Measurements from ENCODE around the gene CFAP65.

CFAP65 gene

GRCh38 chr2:219030177-219030940 lies 11.0 kb downstream of the CFAP65 start:
- no peak for DNase-seq (ENCODE audit: low spot score)

DNA sequence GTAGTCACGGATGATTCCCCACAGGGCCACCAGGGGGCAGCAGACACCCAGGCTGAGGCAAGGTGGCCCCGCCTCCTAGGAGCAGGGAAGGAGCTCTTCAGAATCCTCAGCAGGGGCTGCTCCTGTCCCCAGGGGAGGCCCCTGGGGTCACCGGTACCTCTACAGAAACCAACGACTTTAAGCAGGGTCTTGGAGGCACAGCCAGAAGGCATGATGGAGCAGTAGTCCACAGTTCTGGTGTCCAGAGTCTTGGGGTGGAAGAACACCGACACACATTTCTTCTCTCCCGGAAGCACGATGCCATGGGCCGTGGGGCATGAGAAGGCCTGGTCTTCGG lies 11.5 kb downstream of the CFAP65 start:
- DNase-seq (ENCODE audit: low spot score): peak; percentile 88

DNA sequence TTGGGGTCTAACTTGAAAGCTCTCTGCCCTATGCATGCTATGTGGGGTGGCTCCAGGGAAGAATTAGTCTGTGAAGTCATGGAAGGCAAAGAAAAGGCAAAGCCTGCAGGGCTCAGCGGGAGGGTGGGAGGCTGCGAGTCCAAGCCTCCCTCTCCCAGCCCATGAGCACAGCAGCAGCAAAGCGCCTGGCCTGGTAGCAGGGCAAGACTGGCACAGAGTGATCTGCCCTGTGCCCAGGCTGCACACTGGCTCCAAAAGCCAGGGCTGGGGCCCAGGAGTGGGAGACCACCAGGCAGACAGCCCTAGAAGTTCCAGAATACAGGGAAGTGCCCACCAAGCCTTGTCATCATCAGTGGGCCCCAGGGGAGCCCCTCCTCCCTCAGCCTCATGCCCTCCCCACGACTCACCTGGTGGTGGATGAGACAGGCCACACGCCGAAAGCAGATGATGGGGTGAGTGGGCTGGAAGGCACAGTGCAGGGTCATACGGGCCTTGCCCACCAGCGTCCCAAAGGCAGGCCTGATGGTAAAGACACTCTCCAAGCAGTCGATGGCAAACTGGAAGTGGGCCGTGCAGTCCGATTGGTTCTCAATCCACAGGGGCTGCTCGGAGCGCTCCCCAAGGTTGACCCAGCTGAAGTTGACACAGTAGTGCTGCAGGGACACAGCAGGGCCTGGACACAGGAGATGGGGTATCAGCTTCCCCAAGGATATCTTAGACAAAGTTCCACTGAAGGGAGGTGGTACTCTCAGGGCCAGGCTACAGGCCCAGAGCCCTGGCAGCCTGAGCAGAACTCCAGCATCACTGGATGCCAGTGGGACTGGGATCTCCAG lies 12.1 kb downstream of the CFAP65 start:
- no peak for DNase-seq (ENCODE audit: low spot score)

DNA sequence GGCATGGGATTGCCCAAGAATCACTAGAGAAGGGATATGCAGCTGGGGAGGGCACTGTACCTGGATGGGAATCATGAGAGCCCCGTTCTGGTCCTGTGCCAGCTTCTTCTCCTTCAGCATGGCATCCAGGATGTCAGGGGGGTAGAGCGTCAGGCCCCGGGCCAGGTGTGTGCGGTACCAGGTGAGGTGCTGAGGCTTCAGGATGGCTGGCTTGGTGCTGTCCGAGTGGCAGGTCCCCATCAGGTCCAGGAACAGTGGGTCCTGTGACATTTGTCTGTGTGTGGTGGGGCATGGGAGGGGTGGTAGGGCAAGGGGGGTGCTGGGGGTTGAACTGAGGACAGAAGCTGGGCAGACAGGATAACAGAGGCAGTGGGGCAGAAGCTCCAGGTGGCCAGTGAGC lies 13.2 kb downstream of the CFAP65 start:
- DNase-seq (ENCODE audit: low spot score): no peak

- no peak for DNase-seq (ENCODE audit: low spot score)
These were observed 13.7 kb downstream of the CFAP65 start for GRCh38 chr2:219027511-219028055.

DNA sequence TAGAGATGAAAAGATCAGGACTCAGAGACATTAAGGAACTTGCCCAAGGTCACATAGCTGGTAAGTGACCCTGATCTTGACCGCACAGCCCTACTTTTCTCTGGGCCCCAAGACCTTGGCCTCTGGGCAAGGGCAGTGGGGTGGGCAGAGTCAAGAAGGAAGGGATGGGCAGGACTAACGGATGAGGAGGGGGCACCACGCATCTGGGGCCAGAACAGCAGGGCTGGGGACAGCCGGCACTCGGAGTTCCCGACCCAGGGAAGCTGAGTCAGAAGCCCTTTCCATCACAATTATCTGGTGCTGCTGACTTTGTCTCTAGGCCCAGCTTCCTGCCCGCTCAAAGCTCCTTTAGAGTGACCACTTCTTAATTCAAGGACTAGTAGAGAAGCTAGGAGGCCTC lies 14.4 kb downstream of the CFAP65 start:
- DNase-seq (ENCODE audit: low spot score): no peak

DNA sequence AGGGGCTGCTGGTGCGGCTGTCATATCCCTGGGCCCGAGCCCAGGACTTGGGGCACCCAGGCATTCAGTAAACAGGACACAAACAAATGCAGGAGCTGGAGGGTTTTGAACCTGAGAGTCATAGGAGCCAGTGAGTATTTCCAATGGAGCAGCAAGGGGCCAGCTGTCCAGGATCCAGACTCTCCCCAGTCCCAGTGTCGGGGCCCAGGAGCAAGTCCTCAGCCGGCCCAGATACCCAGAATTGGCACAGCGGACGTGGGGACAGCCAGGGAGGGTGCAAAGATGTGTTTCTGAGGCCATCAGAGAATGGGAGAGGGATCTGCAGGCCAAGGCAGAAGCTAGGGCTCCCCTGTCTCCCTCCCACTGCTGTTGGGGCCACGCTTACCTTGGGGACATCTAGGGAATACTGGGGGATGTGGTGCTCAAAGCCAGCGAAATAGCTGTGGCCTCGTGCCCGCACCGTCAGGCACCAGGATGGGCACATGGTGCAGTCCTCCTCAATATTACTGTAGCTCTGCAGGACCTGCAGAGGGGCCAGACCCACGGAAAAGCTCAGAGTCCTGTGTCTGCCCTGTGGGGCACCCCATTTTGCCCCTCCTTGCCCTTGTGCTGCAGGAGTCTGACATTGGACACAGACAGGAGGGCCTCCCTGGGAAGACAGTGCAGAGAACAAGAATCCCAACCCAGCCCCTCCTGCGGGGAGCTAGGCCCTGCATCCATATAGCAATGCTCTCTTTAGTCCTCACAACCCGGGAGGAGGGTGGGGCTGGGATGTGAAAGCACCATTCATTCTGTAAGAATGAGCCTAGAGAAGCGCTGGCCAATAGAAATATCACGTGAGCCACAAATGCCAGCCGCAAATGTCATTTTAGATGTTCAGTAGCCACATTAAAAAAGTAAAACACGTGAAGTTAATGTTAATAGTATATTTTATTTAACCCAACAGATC lies 15.4 kb downstream of the CFAP65 start:
- no peak for DNase-seq (ENCODE audit: low spot score)

- no peak for DNase-seq (ENCODE audit: low spot score)
These were observed 17.3 kb downstream of the CFAP65 start for GRCh38 chr2:219024059-219024458.

DNA sequence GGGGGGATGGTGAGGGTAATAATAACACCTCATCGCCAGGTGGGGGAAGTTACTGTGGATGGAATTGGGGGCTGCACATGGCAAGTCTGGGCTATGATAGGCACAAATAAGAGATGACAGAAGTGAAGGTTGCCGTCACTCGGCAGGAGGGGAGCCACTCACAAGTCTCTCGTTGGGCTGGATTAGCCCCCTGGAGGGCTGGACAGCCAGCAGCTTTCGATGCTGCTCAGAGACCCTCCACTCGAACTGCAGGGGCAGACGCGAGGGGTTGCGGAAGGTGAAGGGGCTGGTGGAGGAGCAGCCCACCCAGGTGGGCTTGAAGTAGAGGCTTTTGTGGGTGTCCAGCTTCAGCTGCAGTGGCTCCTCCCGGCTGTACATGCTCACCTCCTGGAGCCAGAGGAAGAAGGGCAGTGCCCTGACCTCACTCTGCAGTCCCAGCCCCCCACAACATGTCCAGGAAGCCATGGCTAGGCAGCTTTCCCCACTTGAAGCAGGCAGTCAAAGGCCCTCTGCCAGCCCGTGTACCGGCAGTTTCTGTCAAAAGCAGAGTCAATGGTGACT lies 18.2 kb downstream of the CFAP65 start:
- DNase-seq (ENCODE audit: low spot score): no peak

DNA sequence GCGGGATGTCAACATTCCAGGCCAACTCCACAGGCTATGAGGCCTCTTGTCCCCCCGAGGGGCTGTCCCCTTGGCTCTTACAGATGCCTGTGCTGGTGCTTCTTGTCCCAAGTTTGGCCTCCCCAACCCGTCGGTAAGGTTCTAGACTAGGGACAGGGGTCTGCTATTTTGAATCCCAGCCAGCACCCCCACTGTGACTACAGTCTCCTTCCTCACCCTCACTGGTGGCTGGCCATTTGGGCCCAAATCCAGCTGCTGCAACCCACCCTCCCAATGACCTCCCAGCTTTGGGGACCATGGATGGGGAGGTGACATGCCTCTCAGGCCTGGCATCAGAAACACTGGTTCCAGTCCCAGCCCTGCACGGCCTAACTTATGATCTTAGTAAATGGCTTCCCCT lies 18.7 kb downstream of the CFAP65 start:
- no peak for DNase-seq (ENCODE audit: low spot score)

DNA sequence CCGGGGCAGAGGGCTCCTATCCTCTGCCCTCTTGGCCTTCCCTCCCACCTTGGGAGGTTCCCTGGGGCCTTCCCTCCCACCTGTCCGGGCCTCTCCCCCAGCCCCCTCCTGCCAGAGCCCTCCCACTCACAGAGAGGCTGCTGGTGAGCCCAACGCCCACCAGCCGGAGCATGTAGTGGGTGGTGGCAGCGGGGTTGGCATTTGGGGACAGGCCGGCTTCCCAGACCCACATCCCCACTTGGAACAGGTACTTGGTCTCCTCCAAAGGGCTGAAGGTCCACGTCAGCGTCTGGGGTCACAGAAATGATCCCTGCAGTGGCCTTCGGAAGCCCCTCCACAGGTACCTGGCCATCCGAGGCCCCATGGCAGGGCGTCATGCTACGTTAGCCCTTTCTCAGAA lies 19.3 kb downstream of the CFAP65 start:
- no peak for DNase-seq (ENCODE audit: low spot score)

DNA sequence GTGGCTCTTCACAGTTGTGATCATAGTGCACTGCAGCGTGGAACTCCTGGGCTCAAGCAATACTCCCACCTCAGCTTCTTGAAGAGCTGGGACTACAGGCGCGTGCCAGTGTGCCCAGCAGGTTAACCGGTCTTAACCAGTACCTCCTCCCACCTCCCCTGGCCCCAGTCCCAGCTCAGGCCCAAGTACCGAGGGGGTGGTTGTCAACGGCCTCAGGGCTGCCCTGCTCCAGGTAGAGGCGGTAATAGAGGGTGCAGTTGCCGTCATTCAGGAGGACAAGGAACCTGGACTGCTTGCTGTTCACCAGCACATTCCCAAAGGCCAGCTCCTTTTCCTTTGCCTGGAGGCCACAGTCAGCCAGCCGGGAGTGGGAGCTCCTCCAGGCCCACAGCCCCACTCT lies 19.7 kb downstream of the CFAP65 start:
- DNase-seq (ENCODE audit: low spot score): no peak

DNA sequence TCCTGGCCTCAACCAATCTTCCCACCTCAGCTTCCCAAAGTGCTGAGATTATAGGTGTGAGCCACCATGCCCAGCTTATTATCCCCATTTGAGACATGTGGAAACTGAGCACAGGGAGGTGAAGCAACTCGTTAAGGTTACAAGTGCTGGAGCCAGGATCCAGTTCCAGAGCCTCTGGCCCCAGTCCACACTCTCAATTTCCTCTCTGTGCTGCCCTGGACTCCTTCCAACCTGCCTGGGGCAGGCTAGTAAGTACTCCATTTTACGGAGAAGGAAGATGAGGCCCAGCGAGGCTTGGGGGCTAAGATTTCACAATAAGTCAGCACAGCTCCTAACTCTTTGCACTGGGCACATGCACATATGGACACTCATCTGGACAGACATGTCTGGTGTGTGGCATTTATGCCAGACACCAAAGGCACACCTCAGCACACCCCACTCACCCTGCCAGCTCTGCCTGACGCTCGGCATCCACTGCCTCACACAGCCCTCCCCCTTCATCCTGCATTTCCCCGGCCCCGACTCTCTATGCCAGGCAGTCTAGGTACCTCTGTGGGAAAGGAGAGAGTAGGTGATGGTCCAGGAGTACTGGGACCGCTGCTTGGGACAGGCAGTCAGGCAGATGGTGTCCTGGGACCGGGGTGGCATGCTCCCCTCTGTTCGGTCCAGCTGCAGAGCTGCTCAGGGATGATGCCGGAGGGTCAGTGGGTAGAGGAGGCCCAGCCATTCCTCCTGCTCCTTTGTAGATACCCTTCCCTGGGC lies 20.5 kb downstream of the CFAP65 start:
- DNase-seq (ENCODE audit: low spot score): no peak

DNA sequence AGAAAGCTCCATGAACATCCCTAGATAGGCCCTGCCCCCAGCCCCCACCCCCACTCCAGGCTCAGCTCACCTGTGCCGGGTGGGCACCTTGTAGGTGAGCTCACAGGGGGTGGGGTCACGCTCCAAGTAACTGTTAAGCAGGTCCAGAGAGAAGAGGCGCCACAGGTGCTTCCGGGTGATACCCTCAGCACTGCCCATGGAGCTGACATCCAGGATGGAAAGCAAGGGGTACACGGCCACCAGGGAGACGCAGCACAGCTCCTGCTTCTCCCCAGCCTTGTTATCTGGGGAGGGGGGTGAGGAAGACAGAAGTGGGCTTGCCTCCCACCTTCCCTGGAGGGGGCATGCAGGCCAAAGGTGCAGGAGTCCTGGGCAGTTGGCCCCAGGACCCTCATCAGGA lies 21.9 kb downstream of the CFAP65 start:
- no peak for DNase-seq (ENCODE audit: low spot score)

DNA sequence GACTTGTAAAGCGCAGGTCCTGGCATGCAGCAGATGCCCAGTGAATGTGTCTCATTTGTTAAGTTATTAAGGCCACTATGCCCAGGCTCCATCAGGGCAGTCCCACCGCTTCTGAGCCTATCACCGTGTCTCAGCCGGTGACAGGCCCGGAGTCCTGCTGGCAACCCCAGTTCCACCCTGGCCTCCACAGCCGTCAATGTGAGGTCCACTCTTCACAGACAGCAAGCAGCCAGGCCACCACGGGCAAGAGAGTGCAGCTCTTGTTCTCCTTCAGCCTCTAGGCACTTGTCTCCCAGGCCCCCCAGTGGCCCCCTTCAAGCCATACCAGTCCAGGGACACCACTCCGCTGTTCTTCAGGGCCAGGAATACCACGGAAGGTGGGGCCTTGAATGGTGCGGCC lies 22.6 kb downstream of the CFAP65 start:
- DNase-seq (ENCODE audit: low spot score): no peak

DNA sequence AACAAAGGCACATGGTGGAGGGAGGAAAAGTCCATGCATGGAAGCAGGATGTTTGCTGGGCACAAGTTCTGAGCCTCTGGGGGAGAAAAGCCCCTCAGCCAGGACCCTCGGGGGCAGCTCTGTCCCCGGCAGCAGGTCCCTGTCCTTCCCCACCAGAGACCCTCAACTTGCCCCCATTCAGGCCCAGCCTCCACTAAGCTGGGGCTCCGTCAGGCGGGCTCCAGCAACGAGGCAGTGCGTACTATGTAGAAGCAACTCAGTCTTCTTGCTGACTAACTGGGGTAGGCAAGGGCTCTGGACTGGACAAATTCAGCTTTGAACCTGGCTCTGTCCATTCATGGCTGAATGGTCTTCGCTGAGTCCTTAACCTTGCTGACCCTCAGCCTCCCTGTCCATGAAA lies 23.0 kb downstream of the CFAP65 start:
- no peak for DNase-seq (ENCODE audit: low spot score)

- no peak for DNase-seq (ENCODE audit: low spot score)
These were observed 23.9 kb downstream of the CFAP65 start for GRCh38 chr2:219017201-219017931.

GRCh38 chr2:219016721-219017120 lies 24.6 kb downstream of the CFAP65 start:
- no peak for DNase-seq (ENCODE audit: low spot score)

DNA sequence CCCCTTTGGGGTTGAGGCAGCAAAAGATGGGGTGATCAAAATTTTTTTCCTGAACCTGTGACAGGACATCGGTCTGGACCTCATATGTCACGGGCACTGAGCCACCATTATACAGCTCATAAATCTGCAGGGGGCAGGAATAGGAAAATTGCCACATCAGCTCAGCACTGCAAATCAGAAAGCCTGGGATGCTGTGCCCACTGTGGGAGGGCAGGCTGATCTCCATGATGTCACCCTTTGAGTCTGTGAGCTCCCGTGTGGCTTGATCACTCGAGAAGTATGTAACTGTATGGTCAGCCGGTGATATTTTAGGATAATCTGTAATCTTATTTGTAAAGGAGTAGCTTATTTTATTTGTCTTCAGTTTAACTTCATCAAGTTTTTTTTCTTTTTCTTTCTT lies 30.4 kb downstream of the CFAP65 start:
- no peak for DNase-seq (ENCODE audit: low spot score)

- peak; percentile 65 for DNase-seq (ENCODE audit: low spot score)
These were observed 31.1 kb downstream of the CFAP65 start for GRCh38 chr2:219010162-219010756.

Measured in D341Med (cell line).